Psoas muscle (tissue), 8 donors: ENCODE data around the gene DDO. TPM values are rescaled to one million over a fixed set of nuclear protein-coding genes. Genes with fewer than 3 reads are reported as not detected.

Source experiments
- ATAC-seq, 4 donors: fragments of 200-7000 bp; cut with Tn5 transposase; one replicate each; pipeline ENCODE4 v1.9.1; 2020; ENCODE audit warnings: moderate library complexity in 3 of 4, mild to moderate bottlenecking in 2 of 4
- DNase-seq, 2 donors: peaks; one replicate each; pipeline ENCODE4 v3.0.0-alpha.2; 2020
- H3K27ac ChIP-seq: fragments of 200-600 bp; one replicate; pipeline ENCODE4 v1.8.0; 2022
- H3K27me3 ChIP-seq, 3 donors: fragments of 200-600 bp in 1 of 3; one replicate each; pipeline versions ENCODE4 v1.6.1 to v1.8.0; 2013 to 2022; ENCODE audit warnings: low read length in 2 of 3, mild to moderate bottlenecking in 2 of 3, moderate library complexity in 1 of 3; ENCODE audit not compliant: insufficient read depth in 3 of 3
- H3K36me3 ChIP-seq, 2 donors: fragments of 200-600 bp in 1 of 2; one replicate each; pipeline versions ENCODE4 v1.6.1 to v1.8.0; 2013 to 2022; ENCODE audit warnings: low read depth in 1 of 2, mild to moderate bottlenecking in 1 of 2, moderate library complexity in 1 of 2; ENCODE audit not compliant: insufficient read depth in 1 of 2
- H3K4me1 ChIP-seq: fragments of 200-600 bp; one replicate; pipeline ENCODE4 v1.8.0; 2022
- H3K4me3 ChIP-seq: fragments of 200-600 bp; one replicate; pipeline ENCODE4 v1.8.0; 2022; ENCODE audit warnings: mild to moderate bottlenecking
- H3K9me3 ChIP-seq: fragments of 200-600 bp; one replicate; pipeline ENCODE4 v1.8.0; 2022
- WGBS, 3 donors: extraction: QIAGEN DNeasy Blood & Tissue Kit; methylation state at CpG; one replicate each; pipeline versions ENCODE4 v1.1.6 to v1.1.7; 2013; 5-methylcytosine and 5-hydroxymethylcytosine counted together
- intact Hi-C, 2 donors: fragments of 100-400 bp; cut with DNase I; formaldehyde crosslinking; loops; one replicate each; pipeline versions ENCODE4 v1.11.0 to v1.14.2; 2022
- polyA plus RNA-seq, 3 donors: library from polyadenylated mRNA; stranded (reverse); fragments of 200-250 nt; gene quantifications; one replicate each; pipeline ENCODE4 v1.2.3, GENCODE V29; 2013
- total RNA-seq, 4 donors: library from RNA; stranded (reverse); fragmentation: NEBNext Ultra II Directional in 2 of 4; extraction: Animal tissue kit (Norgen Biotek cat#: 25700) in 2 of 4; gene quantifications; one replicate each; pipeline versions ENCODE4 v1.2.1 to v1.2.4, GENCODE V29; 2021 to 2023
- TF ChIP-seq, protein P1 (sequence below): fragments of 200-600 bp; IDR thresholded peaks from one replicate; pipeline ENCODE4 v1.8.0; 2022; ENCODE audit warnings: antibody characterized with exemption
- donor health status: healthy with polysubstance abuse.
- donor health status: DM: no; HTN: no; CAD: no; lungs with moderate emphysema.
- donor health status: Bipolar disorder and iron deficiency.
- donor health status: healthy.
- donor health status: DM: yes; HTN: yes; CAD: no.
- donor health status: DM: no; HTN: no; CAD: no.
- donor health status: DM: no; HTN: no; CAD: no.
- donor health status: DM: yes; HTN: yes; CAD: no.

The DDO gene
- total and polyA plus RNA-seq, 7 donors = 1.7 to 9.7 (median 4.8) TPM

DNA sequence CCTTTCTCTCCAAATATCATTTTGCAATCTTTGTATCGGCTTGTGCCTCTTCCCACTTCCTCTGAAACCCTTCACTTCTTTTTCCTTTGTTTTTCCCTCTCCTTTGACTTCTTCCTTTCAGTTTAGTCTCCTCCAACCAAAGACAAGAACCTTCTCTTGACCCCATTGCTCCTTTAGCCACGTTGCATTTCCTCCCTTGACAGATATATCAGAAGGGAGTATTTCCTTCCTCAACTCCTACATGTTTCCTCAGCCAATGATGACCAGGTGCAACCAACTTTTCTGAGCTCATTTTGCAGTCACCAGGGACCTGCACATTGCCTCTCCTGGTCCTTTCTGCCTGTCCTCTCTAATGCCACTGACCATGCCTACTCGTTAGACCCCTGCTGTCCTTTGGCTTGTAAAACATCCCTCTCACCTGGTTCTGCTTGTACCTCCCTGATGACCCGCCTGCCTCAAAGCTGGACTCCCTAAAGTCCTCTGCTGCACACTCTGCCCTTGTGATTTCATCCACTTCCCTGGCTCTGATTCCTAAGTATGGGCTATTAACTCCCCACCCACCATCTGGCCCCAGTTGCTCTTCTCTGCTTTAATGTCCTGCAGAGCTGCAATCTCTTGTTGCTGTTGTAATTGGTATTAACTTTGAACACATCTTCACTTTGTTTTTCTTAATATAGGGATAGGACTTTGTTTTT lies 33.6 kb upstream of the DDO start:
- intact Hi-C loops = no loop called here
- no peak for ATAC-seq
- Histone ChIP-seq H3K4me3 (no peak overlapping the region), H3K36me3 (no peaks in the 10 kb centered on the region), H3K9me3 (no peaks in the 10 kb centered on the region), H3K27ac (no peak overlapping the region), H3K4me1 (no peaks in the 10 kb centered on the region), H3K27me3 (no peaks in the 10 kb centered on the region)
- DNase-seq = no peak
- TF ChIP-seq, protein P1, sequence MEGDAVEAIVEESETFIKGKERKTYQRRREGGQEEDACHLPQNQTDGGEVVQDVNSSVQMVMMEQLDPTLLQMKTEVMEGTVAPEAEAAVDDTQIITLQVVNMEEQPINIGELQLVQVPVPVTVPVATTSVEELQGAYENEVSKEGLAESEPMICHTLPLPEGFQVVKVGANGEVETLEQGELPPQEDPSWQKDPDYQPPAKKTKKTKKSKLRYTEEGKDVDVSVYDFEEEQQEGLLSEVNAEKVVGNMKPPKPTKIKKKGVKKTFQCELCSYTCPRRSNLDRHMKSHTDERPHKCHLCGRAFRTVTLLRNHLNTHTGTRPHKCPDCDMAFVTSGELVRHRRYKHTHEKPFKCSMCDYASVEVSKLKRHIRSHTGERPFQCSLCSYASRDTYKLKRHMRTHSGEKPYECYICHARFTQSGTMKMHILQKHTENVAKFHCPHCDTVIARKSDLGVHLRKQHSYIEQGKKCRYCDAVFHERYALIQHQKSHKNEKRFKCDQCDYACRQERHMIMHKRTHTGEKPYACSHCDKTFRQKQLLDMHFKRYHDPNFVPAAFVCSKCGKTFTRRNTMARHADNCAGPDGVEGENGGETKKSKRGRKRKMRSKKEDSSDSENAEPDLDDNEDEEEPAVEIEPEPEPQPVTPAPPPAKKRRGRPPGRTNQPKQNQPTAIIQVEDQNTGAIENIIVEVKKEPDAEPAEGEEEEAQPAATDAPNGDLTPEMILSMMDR = no peak
- WGBS, 3 donors = 47 to 52% (median 51%) methylated on average over 4 of the region's 4 CpGs

DNA sequence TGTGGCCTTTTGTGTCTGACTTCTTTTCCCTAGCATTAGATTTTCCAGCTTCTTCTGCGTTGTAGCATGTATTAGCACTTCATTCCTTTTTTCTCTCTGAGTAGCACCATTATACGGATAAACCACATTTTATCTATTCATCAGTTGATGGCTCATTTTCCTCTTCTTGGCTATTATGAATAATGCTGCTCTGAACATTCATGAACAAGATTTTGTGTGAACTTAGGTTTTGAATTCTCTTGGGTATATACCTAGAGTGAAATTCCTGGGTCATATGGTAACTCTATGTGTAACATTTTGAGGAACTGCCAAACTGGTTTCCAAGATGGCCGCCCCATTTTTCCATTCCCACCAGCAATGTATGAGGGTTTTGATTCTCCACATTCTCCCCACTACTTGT lies 32.4 kb upstream of the DDO start:
- Histone ChIP-seq H3K4me1 (no peaks in the 10 kb centered on the region), H3K36me3 (no peaks in the 10 kb centered on the region), H3K27me3 (no peaks in the 10 kb centered on the region), H3K9me3 (no peaks in the 10 kb centered on the region), H3K27ac (no peak overlapping the region), H3K4me3 (no peak overlapping the region)
- WGBS, 3 donors = 92 to 94% (median 94%) methylated on average over 3 of the region's 3 CpGs
- DNase-seq = no peak
- no peak for ATAC-seq
- TF ChIP-seq, protein P1 = no peak
- intact Hi-C loops = no loop called here

DNA sequence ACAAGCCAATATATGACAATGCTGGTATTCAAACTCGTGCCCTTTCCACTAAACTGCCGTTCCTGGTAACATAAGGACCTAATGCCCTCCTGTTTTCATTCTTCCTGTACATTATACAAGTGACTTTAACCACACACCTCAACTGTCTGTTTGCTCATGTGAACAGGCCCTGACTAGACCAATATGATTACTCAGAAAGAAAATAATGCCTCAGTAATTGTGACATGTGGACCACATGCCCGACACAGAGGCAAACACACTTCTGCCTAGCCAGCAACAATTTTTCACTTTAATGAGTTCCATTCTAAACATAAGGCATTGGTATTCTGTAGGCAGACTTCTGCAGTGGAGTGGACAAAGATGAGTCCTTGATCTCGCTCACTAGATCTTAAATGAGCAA lies 31.0 kb upstream of the DDO start:
- ATAC-seq (no peak), DNase-seq (no peak)
- TF ChIP-seq, protein P1 = no peak
- H3K4me3 ChIP-seq = no peak overlapping the region
- no peak overlapping the region for H3K27ac ChIP-seq
- no peaks in the 10 kb centered on the region for H3K36me3 ChIP-seq
- intact Hi-C loops = no loop called here
- H3K27me3 ChIP-seq = no peaks in the 10 kb centered on the region
- 81 to 85% (median 82%) methylated on average over 4 of the region's 4 CpGs for WGBS, 3 donors
- no peaks in the 10 kb centered on the region for H3K9me3 ChIP-seq
- no peaks in the 10 kb centered on the region for H3K4me1 ChIP-seq

DNA sequence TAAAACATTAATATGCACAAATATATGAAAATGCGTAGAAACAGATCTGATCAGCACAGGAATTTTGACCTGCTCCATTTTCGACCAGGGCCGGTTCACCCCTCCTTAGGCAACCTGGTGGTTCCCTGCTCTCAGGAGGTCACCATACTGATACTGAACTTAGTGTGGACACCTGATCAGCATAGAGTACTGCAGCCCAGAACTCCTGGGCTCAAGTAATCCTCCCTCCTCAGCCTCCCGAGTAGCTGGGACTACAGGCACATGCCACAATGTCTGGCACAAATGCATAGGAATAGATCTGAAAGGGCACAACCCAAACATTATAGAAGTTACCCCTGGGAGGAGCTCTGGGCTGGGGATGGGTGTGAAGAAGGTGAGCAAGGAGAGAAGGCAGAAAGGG lies 24.7 kb upstream of the DDO start:
- Histone ChIP-seq H3K27ac (no peak overlapping the region), H3K4me3 (no peak overlapping the region), H3K4me1 (no peaks in the 10 kb centered on the region), H3K9me3 (no peaks in the 10 kb centered on the region), H3K27me3 (no peaks in the 10 kb centered on the region), H3K36me3 (no peaks in the 10 kb centered on the region)
- TF ChIP-seq, protein P1 = no peak
- DNase-seq (no peak), ATAC-seq (no peak)
- 78 to 86% (median 83%) methylated on average over 4 of the region's 4 CpGs for WGBS, 3 donors
- intact Hi-C loops = no loop called here

DNA sequence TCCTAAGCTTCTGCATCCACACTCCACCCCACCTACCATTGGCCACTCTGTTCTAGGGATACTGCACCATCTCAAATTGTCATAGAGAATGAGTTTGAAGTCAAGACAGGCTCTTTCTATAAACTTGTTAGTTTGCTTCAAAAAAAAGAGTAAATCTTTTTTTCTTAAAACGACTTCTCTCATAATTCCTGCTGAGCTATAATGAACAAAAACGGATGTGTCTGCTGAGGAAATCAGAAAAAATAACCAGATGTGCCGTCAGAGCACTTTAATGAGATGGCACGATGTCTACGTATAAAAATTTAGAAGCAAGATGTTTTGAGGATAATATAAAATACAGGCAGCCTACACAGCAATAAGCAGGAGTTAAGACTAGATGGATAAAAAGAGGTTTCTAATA lies 24.0 kb upstream of the DDO start:
- H3K27ac ChIP-seq = no peak overlapping the region
- H3K36me3 ChIP-seq = no peaks in the 10 kb centered on the region
- intact Hi-C loops = no loop called here
- no peak for ATAC-seq
- H3K9me3 ChIP-seq = no peaks in the 10 kb centered on the region
- H3K27me3 ChIP-seq = no peaks in the 10 kb centered on the region
- TF ChIP-seq, protein P1 = no peak
- no peak for DNase-seq
- no peaks in the 10 kb centered on the region for H3K4me1 ChIP-seq
- H3K4me3 ChIP-seq = no peak overlapping the region
- WGBS, 3 donors = 41 to 46% (median 44%) methylated on average over 5 of the region's 5 CpGs
